Measurements from ENCODE around the gene ASTN2.

ASTN2 gene

GRCh38 chr9:117239428-117239827 is 175.4 kb downstream of the ASTN2 start:
- no peak for DNase-seq

- no peak for DNase-seq
Observed at GRCh38 chr9:117234103-117234502, 180.8 kb downstream of the ASTN2 start.

- DNase-seq = no peak
Observed at GRCh38 chr9:117233016-117233415, 181.8 kb downstream of the ASTN2 start.

- no peak for DNase-seq
Observed at GRCh38 chr9:117232281-117232680, 182.6 kb downstream of the ASTN2 start.

- DNase-seq = no peak
Observed at GRCh38 chr9:117231012-117231411, 183.8 kb downstream of the ASTN2 start.

- DNase-seq = no peak
Observed at GRCh38 chr9:117224695-117225094, 190.2 kb downstream of the ASTN2 start.

- no peak for DNase-seq
Observed at GRCh38 chr9:117218951-117219350, 195.9 kb downstream of the ASTN2 start.

- no peak for DNase-seq
Observed at GRCh38 chr9:117214416-117214815, 200.4 kb downstream of the ASTN2 start.

- DNase-seq = no peak
Observed at GRCh38 chr9:117211280-117211679, 203.6 kb downstream of the ASTN2 start.

- no peak for DNase-seq
Observed at GRCh38 chr9:117205806-117206205, 209.1 kb downstream of the ASTN2 start.

- DNase-seq = no peak
Observed at GRCh38 chr9:117204971-117205370, 209.9 kb downstream of the ASTN2 start.

- DNase-seq = no peak
Observed at GRCh38 chr9:117191504-117192261, 223.2 kb downstream of the ASTN2 start.

GRCh38 chr9:117189121-117189520 is 225.7 kb downstream of the ASTN2 start:
- DNase-seq = no peak

- DNase-seq = no peak
Observed at GRCh38 chr9:117188394-117188793, 226.5 kb downstream of the ASTN2 start.

GRCh38 chr9:117187498-117187897 is 227.4 kb downstream of the ASTN2 start:
- DNase-seq = no peak

GRCh38 chr9:117184173-117184572 is 230.7 kb downstream of the ASTN2 start:
- no peak for DNase-seq

GRCh38 chr9:117182046-117182445 is 232.8 kb downstream of the ASTN2 start:
- DNase-seq = no peak

- no peak for DNase-seq
Observed at GRCh38 chr9:117180896-117181445, 233.9 kb downstream of the ASTN2 start.

GRCh38 chr9:117178596-117179375 is 236.1 kb downstream of the ASTN2 start:
- no peak for DNase-seq

GRCh38 chr9:117170567-117170966 is 244.3 kb downstream of the ASTN2 start:
- no peak for DNase-seq

- no peak for DNase-seq
Observed at GRCh38 chr9:117169089-117169621, 245.7 kb downstream of the ASTN2 start.

- no peak for DNase-seq
Observed at GRCh38 chr9:117164512-117164911, 250.3 kb downstream of the ASTN2 start.

- DNase-seq = no peak
Observed at GRCh38 chr9:117160254-117160653, 254.6 kb downstream of the ASTN2 start.

Measured in NCI-H2081 treated with DMSO at 0.1 percent for 48 hours (cell line).